SU-DHL-6 (cell line): ENCODE data around the gene DNMT1.
"Not testable (repeated sequence)": the region's sequence is repeated elsewhere in the genome, so short reads cannot be mapped to it uniquely, and the experiment has no call there.

Source experiments
- H2AFZ ChIP-seq: fragments of 200-600 bp; sonication (generic); 2 replicates; pipeline ENCODE4 v1.6.1; 2014; ENCODE audit warnings: low read depth, mild to moderate bottlenecking, moderate library complexity, mixed read lengths, antibody characterized with exemption, low read length; ENCODE audit not compliant: severe bottlenecking
- H3F3A ChIP-seq: fragments of 200-600 bp; shearing (Covaris generic); 2 replicates; pipeline ENCODE4 v1.6.0; 2016; ENCODE audit warnings: antibody characterized with exemption, mild to moderate bottlenecking; ENCODE audit not compliant: insufficient read depth
- H3K27ac ChIP-seq: fragments of 200-600 bp; sonication (generic); 2 replicates; pipeline ENCODE4 v1.5.1; 2016; ENCODE audit warnings: low read depth, mild to moderate bottlenecking, low read length, moderate library complexity, mixed read lengths
- H3K27me3 ChIP-seq: fragments of 200-600 bp; sonication (generic), shearing (Covaris generic); 2 replicates; pipeline ENCODE4 v1.6.0; 2014; ENCODE audit warnings: mild to moderate bottlenecking, low read length
- H3K36me3 ChIP-seq: fragments of 200-600 bp; sonication (generic); 2 replicates; pipeline ENCODE4 v1.6.1; 2014; ENCODE audit warnings: mild to moderate bottlenecking, low read length, mixed read lengths
- H3K4me2 ChIP-seq: fragments of 300-600, 200-600 bp; shearing (Covaris generic), sonication (generic); 2 replicates; pipeline ENCODE4 v1.6.0; 2014; ENCODE audit warnings: low read length, low read depth, mild to moderate bottlenecking; ENCODE audit not compliant: poor library complexity, severe bottlenecking
- H3K4me3 ChIP-seq: fragments of 200-600 bp; sonication (generic); 2 replicates; pipeline ENCODE4 v1.5.1; 2014; ENCODE audit warnings: antibody characterized with exemption, low read length, mild to moderate bottlenecking, mixed read lengths; ENCODE audit not compliant: insufficient read depth, poor library complexity, severe bottlenecking
- H3K79me2 ChIP-seq: fragments of 200-600 bp; sonication (generic); 2 replicates; pipeline ENCODE4 v1.6.1; 2014; ENCODE audit warnings: mild to moderate bottlenecking, low read length, moderate library complexity; ENCODE audit not compliant: insufficient read depth
- H3K9ac ChIP-seq: fragments of 200-600 bp; sonication (generic); 2 replicates; pipeline ENCODE4 v1.7.0; 2014; ENCODE audit warnings: mild to moderate bottlenecking, low read length
- H3K9me2 ChIP-seq: fragments of 200-600 bp; sonication (generic); replicated peaks from 2 replicates; pipeline ENCODE4 v1.6.1; 2014; ENCODE audit warnings: low read length; ENCODE audit not compliant: insufficient read depth
- H3K9me3 ChIP-seq: fragments of 200-600 bp; sonication (generic); 2 replicates; pipeline ENCODE4 v1.6.1; 2014; ENCODE audit warnings: low read length, mixed read lengths; ENCODE audit not compliant: insufficient read depth
- H4K20me1 ChIP-seq: fragments of 200-600 bp; sonication (generic); 2 replicates; pipeline ENCODE4 v1.6.1; 2014; ENCODE audit warnings: low read depth, mild to moderate bottlenecking, antibody characterized with exemption, low read length, moderate library complexity, mixed read lengths
- CTCF ChIP-seq: fragments of 200-600 bp; sonication (generic); IDR thresholded peaks from one replicate; pipeline ENCODE4 v1.5.1; 2017; ENCODE audit warnings: antibody characterized with exemption, mild to moderate bottlenecking, low read length, moderate library complexity; ENCODE audit not compliant: insufficient read depth, poor library complexity, severe bottlenecking
- EZH2phosphoT487 ChIP-seq: fragments of 200-600 bp; sonication (generic), shearing (Covaris generic); conservative IDR thresholded peaks from 2 replicates; pipeline ENCODE4 v1.6.1; 2018; ENCODE audit warnings: mild to moderate bottlenecking, antibody characterized with exemption, low read length, moderate library complexity, mixed read lengths

DNMT1 gene

GRCh38 chr19:10203686-10204085 lies 8.9 kb upstream of the DNMT1 start:
- H3K9ac ChIP-seq: no peak overlapping the region
- no peaks in the 10 kb centered on the region for H3K27me3 ChIP-seq
- no peak overlapping the region for H2AFZ ChIP-seq
- no peaks in the 10 kb centered on the region for H3K36me3 ChIP-seq
- H3K27ac ChIP-seq: no peak overlapping the region
- H3K79me2 ChIP-seq: no peaks in the 10 kb centered on the region
- no peaks in the 10 kb centered on the region for H3K9me3 ChIP-seq
- H3F3A ChIP-seq: peaks cover 8% of the 10 kb centered on the region; the same call in 1 of the 2 replicates
- no peaks in the 10 kb centered on the region for H3K9me2 ChIP-seq
- no peak for TF ChIP-seq EZH2phosphoT487
- H3K4me3 ChIP-seq: no peak overlapping the region
- no peaks in the 10 kb centered on the region for H4K20me1 ChIP-seq
- no peak overlapping the region for H3K4me2 ChIP-seq

GRCh38 chr19:10201176-10201575 lies 6.4 kb upstream of the DNMT1 start:
- H3K27ac ChIP-seq: no peak overlapping the region
- H3K9me3 ChIP-seq: no peaks in the 10 kb centered on the region
- no peaks in the 10 kb centered on the region for H3K27me3 ChIP-seq
- no peaks in the 10 kb centered on the region for H4K20me1 ChIP-seq
- H3F3A ChIP-seq: peaks cover 22% of the 10 kb centered on the region
- no peak overlapping the region for H3K4me2 ChIP-seq
- H3K79me2 ChIP-seq: no peaks in the 10 kb centered on the region
- H3K9ac ChIP-seq: no peak overlapping the region
- H3K4me3 ChIP-seq: no peak overlapping the region
- TF ChIP-seq EZH2phosphoT487: no peak
- TF ChIP-seq CTCF: no peak
- no peaks in the 10 kb centered on the region for H3K9me2 ChIP-seq
- H2AFZ ChIP-seq: no peak overlapping the region
- no peaks in the 10 kb centered on the region for H3K36me3 ChIP-seq

- H3K9me2 ChIP-seq, H4K20me1 ChIP-seq, H3K9me3 ChIP-seq, H3K27ac ChIP-seq, H2AFZ ChIP-seq, H3K27me3 ChIP-seq, H3K4me2 ChIP-seq, H3K79me2 ChIP-seq, H3K36me3 ChIP-seq, H3K4me3 ChIP-seq, H3K9ac ChIP-seq: not testable (repeated sequence)
- peaks cover 30% of the 10 kb centered on the region for H3F3A ChIP-seq
Measured at GRCh38 chr19:10200101-10200500, 5.3 kb upstream of the DNMT1 start.

GRCh38 chr19:10198889-10199644 lies 4.3 kb upstream of the DNMT1 start:
- Histone ChIP-seq H3K27ac (peak overlapping the region; percentile 36; the same call in 1 of the 2 replicates), H3K79me2 (peaks cover 14% of the 10 kb centered on the region), H3F3A (peaks cover 31% of the 10 kb centered on the region)
- not testable (repeated sequence) for H3K9ac ChIP-seq, H2AFZ ChIP-seq, H3K9me3 ChIP-seq, H3K9me2 ChIP-seq, H3K4me3 ChIP-seq, H4K20me1 ChIP-seq, H3K27me3 ChIP-seq, H3K4me2 ChIP-seq, H3K36me3 ChIP-seq

- Histone ChIP-seq H2AFZ (peak overlapping the region; percentile 60), H3K9me2 (no peaks in the 10 kb centered on the region), H3K36me3 (peaks cover 11% of the 10 kb centered on the region), H3K79me2 (peaks cover 53% of the 10 kb centered on the region), H3F3A (peaks cover 31% of the 10 kb centered on the region), H3K9me3 (no peaks in the 10 kb centered on the region), H3K27ac (peak overlapping the region; percentile 85), H3K4me3 (peak overlapping the region; percentile 68), H3K4me2 (peak overlapping the region; percentile 100), H3K27me3 (no peaks in the 10 kb centered on the region), H3K9ac (peak overlapping the region; percentile 93), H4K20me1 (0 out of 2 replicates have a peak, but pooled peaks cover 3% of the 10 kb centered on the region)
- TF ChIP-seq EZH2phosphoT487: no peak
- TF ChIP-seq CTCF: no peak
Measured at GRCh38 chr19:10195199-10195519, 406 bp upstream of the DNMT1 start.
